NCI-H345 treated with DMSO at 0.1 percent for 48 hours (cell line): ENCODE results near the gene ZNF622.

Experiments
- DNase-seq: peaks from one replicate; lab custom pipeline; 2025; ENCODE audit not compliant: unreplicated experiment; lab: John Stamatoyannopoulos, UW

Gene ZNF622

GRCh38 chr5:16465544-16466432 is at the start of gene ZNF622:
ZNF622 (minus strand) TSS chr5:16465800; CDS start chr5:16465665, 135 bp downstream.
- DNase-seq, result peak; percentile 85

GRCh38 chr5:16510098-16510497 is 44.5 kb upstream of the ZNF622 start:
- DNase-seq, result no peak

GRCh38 chr5:16508730-16509531 is 43.3 kb upstream of the ZNF622 start:
- DNase-seq, result no peak

GRCh38 chr5:16507716-16508115 is 42.1 kb upstream of the ZNF622 start:
- DNase-seq, result no peak

GRCh38 chr5:16505904-16506303 is 40.3 kb upstream of the ZNF622 start:
- DNase-seq, result no peak

GRCh38 chr5:16505140-16505891 is 39.7 kb upstream of the ZNF622 start:
- DNase-seq, result no peak

- no peak for DNase-seq
Observed at GRCh38 chr5:16504571-16504970, 39.0 kb upstream of the ZNF622 start.

- DNase-seq, result no peak
Observed at GRCh38 chr5:16502866-16503265, 37.3 kb upstream of the ZNF622 start.

GRCh38 chr5:16500024-16500423 is 34.4 kb upstream of the ZNF622 start:
- DNase-seq, result no peak

GRCh38 chr5:16497546-16497945 is 31.9 kb upstream of the ZNF622 start:
- DNase-seq, result no peak

GRCh38 chr5:16493261-16493660 is 27.7 kb upstream of the ZNF622 start:
- DNase-seq, result no peak

GRCh38 chr5:16492398-16493140 is 27.0 kb upstream of the ZNF622 start:
- DNase-seq, result no peak

GRCh38 chr5:16490911-16491310 is 25.3 kb upstream of the ZNF622 start:
- DNase-seq, result no peak

GRCh38 chr5:16489322-16489791 is 23.8 kb upstream of the ZNF622 start:
- DNase-seq, result peak; percentile 21

- no peak for DNase-seq
Observed at GRCh38 chr5:16487456-16487855, 21.9 kb upstream of the ZNF622 start.

- DNase-seq, result no peak
Observed at GRCh38 chr5:16486711-16487111, 21.1 kb upstream of the ZNF622 start.

- DNase-seq, result no peak
Observed at GRCh38 chr5:16485656-16486055, 20.1 kb upstream of the ZNF622 start.

- no peak for DNase-seq
Observed at GRCh38 chr5:16484081-16484480, 18.5 kb upstream of the ZNF622 start.

GRCh38 chr5:16483361-16483760 is 17.8 kb upstream of the ZNF622 start:
- no peak for DNase-seq

- DNase-seq, result no peak
Observed at GRCh38 chr5:16482891-16483290, 17.3 kb upstream of the ZNF622 start.
